ENCODE results near the gene CORO6.

- TF ChIP-seq CHD2 (IDR thresholded peaks at IDR 0.05; ENCODE audit: low read length, partially characterized antibody) (no peak), JUNB (IDR thresholded peaks at IDR 0.05) (no peak), REST (IDR thresholded peaks at IDR 0.05) (no peak), EP300 (IDR thresholded peaks at IDR 0.05) (no peak), CTCF (IDR thresholded peaks at IDR 0.05) (no peak)
Measured at GRCh38 chr17:29591146-29591736, 31.5 kb downstream of the CORO6 start.

Data from A549 (cell line).